ENCODE data around the gene EFR3B.
A peak's percentile ranks its signal among the peaks of the same experiment; 100 is the strongest.

- TF ChIP-seq CTCF (IDR thresholded peaks at IDR 0.05) = no peak
- TF ChIP-seq, protein P1, sequence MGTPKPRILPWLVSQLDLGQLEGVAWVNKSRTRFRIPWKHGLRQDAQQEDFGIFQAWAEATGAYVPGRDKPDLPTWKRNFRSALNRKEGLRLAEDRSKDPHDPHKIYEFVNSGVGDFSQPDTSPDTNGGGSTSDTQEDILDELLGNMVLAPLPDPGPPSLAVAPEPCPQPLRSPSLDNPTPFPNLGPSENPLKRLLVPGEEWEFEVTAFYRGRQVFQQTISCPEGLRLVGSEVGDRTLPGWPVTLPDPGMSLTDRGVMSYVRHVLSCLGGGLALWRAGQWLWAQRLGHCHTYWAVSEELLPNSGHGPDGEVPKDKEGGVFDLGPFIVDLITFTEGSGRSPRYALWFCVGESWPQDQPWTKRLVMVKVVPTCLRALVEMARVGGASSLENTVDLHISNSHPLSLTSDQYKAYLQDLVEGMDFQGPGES (IDR thresholded peaks at IDR 0.05; ENCODE audit: low read depth, low read length) = no peak
- no peak for TF ChIP-seq YY1 (IDR thresholded peaks at IDR 0.05; ENCODE audit: low read depth)
- TF ChIP-seq TCF12 (IDR thresholded peaks at IDR 0.05) = no peak
- TF ChIP-seq EP300 (IDR thresholded peaks at IDR 0.05; ENCODE audit: borderline replicate concordance in 1 of 2, low read depth in 1 of 2, low read length in 1 of 2) = peak in 1 of 2 experiments; percentile 33; a peak in 1 of 4 replicates
- TF ChIP-seq EZH2phosphoT487 (IDR thresholded peaks at IDR 0.05; ENCODE audit: borderline replicate concordance, low read depth) = no peak
- TF ChIP-seq, protein P2, sequence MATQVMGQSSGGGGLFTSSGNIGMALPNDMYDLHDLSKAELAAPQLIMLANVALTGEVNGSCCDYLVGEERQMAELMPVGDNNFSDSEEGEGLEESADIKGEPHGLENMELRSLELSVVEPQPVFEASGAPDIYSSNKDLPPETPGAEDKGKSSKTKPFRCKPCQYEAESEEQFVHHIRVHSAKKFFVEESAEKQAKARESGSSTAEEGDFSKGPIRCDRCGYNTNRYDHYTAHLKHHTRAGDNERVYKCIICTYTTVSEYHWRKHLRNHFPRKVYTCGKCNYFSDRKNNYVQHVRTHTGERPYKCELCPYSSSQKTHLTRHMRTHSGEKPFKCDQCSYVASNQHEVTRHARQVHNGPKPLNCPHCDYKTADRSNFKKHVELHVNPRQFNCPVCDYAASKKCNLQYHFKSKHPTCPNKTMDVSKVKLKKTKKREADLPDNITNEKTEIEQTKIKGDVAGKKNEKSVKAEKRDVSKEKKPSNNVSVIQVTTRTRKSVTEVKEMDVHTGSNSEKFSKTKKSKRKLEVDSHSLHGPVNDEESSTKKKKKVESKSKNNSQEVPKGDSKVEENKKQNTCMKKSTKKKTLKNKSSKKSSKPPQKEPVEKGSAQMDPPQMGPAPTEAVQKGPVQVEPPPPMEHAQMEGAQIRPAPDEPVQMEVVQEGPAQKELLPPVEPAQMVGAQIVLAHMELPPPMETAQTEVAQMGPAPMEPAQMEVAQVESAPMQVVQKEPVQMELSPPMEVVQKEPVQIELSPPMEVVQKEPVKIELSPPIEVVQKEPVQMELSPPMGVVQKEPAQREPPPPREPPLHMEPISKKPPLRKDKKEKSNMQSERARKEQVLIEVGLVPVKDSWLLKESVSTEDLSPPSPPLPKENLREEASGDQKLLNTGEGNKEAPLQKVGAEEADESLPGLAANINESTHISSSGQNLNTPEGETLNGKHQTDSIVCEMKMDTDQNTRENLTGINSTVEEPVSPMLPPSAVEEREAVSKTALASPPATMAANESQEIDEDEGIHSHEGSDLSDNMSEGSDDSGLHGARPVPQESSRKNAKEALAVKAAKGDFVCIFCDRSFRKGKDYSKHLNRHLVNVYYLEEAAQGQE (IDR thresholded peaks at IDR 0.05; ENCODE audit: low read depth, low read length) = no peak
- TF ChIP-seq, protein P3, sequence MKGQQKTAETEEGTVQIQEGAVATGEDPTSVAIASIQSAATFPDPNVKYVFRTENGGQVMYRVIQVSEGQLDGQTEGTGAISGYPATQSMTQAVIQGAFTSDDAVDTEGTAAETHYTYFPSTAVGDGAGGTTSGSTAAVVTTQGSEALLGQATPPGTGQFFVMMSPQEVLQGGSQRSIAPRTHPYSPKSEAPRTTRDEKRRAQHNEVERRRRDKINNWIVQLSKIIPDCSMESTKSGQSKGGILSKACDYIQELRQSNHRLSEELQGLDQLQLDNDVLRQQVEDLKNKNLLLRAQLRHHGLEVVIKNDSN (IDR thresholded peaks at IDR 0.05; ENCODE audit: borderline replicate concordance, low read depth) = no peak
- TF ChIP-seq JUND (IDR thresholded peaks at IDR 0.05) = no peak
- TF ChIP-seq POLR2AphosphoS5 (IDR thresholded peaks at IDR 0.05; ENCODE audit: low read depth, low read length) = no peak
Observed at GRCh38 chr2:25115249-25115883, 73.5 kb downstream of the EFR3B start.

All from SK-N-SH (cell line).